Amniotic epithelial cell (primary cell): ENCODE data around the gene KIRREL1.

Source experiments
- DNase-seq: peaks from one replicate; pipeline ENCODE4 v3.0.0-alpha.2; 2010; ENCODE audit warnings: low read depth

KIRREL1 gene

DNA sequence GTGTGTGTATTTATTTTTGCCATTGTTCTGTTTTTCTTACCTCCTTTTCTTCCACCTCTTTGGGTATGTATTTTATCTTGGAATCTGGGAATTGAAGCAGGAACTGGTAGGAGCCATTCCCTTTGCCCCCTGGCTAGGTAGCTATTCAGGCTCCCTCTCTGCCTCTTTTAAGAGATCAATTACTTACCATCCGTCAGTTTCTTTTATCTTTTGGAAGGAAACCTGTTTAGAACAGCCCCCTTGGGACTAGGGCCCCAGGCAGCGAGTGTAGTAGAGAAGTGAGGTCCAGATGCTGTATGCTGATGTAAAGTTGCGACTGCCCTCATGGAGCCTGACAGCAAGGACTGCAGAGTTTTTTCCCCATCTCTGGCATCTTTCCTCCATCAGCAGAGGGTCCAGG lies 41.6 kb downstream of the KIRREL1 start:
- no peak for DNase-seq

DNA sequence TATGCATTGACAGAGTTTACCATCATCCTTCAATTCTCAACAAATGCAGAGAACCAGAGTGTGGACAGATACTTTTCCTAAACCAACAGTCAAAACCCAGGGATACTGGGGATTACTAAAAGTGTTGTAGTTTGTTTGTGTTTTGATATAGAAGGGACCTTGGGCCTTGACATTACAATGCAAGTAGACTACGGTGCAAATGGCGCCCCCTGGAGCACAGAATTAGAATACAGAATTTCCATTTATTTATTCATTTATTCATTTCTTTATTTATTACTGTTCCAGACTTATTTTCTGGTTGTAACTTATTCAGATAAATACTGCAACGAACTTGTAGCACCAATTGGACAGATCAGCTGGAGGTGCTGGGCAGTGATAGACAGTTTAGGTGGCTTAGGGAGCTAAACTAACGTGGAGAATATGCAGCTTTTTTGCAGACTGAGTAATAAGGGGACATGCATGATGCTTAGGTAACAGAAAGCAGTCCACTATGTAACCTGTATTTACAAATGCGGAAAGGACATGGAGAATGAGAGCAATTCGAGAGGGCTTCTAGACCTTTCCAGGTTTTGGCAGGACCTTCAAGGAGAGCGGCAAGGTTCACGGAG lies 42.6 kb downstream of the KIRREL1 start:
- DNase-seq: peak; percentile 54

DNA sequence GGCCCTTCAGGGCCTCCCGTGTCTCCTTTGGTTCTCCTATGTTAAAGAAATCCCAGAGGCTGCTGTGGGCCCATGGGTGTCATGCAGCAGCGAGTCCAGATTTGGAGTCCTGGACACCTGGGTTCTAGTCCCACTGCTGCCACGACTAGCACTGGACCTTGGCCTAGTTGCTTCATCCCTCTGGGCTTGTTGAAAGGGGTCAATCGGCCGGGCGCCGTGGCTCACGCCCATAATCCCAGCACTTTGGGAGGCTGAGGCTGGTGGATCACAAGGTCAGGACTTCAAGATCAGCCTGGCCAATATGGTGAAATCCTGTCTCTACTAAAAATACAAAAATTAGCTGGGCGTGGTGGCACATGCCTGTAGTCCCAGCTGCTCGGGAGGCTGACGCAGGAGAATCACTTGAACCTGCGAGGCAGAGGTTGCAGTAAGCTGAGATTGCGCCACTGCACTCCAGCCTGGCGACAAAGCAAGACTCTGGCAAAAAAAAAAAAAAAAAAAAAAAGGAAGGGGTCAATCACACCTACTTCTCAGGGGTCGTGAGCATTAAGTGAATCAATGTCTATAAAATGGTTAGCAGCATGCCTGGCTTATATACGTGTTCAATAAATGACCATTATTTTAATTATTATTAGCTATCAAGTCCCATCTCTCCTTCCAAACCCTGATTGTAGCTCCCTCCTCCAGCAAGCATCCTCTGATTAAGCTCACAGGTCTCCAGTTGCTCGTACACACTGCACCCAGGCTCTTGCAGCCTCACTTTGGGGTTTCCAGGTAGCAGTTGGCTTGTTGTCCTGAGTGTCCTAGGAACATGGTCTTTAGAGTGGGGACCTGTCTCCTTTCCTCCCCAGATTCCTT lies 43.8 kb downstream of the KIRREL1 start:
- DNase-seq: no peak

DNA sequence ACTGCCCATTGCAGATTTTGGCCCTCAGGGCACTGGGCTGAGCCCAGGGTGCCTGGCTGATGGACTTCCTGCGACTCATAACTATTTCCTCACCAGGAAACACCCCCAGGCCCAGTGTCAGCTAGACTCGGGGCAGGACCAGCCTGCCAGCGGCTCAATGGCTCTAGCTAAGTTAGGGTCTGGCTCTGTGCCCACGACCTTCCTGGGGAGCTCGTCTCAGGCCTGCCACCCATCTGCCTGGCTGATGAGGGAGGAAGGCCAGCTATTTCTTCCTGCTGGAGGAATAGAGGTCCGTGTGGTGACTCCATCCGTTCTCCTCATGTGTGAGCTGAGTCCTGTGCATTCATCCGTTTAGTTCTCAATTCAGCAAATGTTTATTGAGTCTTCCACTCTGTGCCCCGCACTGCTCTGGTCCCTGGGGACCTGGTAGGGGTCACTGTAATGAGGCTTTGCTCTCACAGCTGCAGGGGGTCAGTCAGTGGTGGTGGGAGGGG lies 44.5 kb downstream of the KIRREL1 start:
- no peak for DNase-seq

DNA sequence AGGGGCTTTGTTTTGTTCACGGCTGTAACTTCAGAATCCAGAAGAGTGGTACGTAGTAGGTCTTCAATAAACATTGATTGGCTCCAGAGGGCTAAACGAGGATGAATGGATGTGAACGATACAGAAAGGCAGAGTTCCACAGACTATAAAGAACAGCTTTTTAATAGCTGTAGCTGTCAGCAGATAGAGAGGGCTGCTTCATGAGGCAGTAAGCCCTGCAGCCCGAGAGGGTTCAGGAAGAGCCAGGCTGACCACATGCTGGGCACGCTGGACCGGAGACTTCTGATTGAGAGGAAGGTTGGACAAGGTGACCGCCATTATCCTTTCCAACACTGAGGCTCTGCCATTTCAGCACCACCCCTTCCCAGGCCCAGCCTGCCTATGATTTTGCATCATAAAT lies 45.3 kb downstream of the KIRREL1 start:
- no peak for DNase-seq

DNA sequence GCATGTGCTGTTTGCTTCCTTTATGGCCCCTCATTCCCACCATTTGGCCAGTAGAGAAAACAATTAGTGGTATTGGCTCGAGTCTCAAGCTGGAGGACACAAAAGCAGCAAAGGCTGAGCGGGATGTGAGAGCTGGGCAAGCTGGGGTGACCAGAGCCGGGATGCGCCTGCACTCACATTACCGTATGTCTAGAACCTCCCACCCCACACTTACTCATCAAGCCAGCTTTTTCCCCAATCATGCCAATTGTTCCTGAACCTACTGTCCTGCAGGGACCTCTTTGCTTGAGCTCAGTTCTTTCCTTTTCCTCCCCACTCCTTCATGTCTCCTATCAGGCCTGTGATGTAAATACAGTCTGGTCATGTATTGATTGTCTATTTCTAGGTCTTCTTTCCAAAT lies 45.9 kb downstream of the KIRREL1 start:
- DNase-seq: no peak

DNA sequence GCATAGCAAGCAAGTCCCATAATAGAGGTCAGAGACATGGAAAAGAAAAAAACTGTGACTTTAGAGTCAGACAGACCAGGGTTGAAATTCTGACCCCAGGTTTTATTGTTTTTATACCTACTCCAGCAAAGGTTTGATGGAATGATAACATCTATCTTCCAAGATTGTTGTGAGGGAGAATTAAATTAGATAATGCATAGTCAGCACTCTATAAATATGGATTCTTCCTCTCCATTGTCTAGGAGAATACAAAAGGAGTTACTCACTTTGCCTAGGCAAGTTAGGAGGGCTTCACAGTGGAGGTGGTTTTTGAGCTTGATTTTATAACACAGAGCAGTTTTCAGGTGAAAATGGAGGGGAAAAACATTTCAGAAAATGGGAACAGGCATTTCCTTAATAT lies 46.9 kb downstream of the KIRREL1 start:
- DNase-seq: no peak

DNA sequence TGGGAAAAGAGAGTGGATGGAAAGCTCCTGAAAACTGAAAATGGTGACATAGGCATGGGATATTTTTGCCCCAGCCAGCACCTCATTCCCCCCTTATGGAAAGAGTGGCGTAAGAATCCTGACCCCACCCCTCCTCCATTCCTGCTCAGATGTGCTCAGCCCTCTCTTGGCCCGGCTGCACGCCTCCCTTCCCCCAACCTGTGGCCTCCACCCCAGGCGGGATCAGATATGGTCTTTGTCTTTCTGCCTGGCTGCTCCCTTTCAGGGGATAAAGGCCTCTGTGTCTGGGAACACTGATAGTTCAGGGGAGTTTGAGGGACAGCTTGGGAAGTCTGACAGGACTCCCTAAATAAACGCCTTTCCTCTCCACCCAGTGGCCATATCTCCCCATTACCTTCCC lies 49.8 kb downstream of the KIRREL1 start:
- no peak for DNase-seq

DNA sequence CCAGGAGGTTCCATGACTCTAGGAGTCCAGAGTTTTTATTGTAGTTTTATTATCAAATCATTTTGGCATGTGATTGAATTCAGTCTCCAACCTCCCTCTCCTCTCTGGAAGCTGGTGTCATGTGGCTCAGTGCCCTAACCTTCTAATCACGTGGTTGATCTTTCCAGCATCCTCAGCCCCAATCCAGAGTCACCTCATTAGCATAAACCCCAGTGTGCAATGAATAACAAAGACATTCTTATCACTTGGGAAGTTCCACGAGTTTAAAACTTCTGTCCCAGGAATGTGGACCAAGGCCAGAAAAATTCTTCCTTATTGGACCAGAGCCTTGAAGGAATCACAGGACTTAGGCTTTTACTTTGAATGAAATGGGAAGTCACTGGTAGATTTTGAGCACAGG lies 52.2 kb downstream of the KIRREL1 start:
- DNase-seq: peak; percentile 85

DNA sequence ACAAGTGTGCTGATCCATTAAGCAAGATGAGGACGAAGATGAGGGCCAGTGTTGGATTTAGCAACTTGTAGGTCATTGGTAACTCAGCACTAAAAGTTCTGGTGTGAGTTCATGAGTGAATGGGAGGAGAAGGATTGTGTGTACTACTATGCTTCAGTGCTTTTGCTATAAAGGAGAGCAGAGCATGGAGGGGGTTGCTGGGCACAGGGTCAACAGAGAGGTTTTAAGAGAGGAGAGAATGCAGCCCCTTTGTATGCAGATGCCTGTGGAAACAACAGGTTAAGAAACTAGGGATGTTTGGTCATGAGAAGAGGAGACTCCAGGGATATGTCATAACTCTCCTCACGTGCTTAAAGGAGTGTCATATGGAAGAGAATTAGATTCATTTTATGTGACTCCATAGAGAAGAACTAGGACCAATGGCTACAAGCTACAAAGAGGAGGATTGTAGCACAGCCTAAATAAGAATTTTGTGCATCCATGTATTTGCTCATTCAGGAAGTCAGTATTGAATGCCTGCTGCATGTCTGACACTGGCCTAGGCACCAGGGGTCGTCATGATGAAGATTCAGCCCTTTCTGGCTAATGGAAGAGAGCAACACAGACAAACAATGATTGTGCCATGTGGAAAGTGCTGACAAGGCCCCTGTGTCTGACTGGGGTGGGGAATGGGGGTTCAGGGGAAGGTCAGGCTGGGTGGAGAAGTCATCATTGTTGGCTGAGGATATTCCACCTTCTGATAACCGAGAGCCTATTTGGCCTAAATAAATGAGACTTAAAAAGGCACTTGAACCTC lies 53.5 kb downstream of the KIRREL1 start:
- no peak for DNase-seq

DNA sequence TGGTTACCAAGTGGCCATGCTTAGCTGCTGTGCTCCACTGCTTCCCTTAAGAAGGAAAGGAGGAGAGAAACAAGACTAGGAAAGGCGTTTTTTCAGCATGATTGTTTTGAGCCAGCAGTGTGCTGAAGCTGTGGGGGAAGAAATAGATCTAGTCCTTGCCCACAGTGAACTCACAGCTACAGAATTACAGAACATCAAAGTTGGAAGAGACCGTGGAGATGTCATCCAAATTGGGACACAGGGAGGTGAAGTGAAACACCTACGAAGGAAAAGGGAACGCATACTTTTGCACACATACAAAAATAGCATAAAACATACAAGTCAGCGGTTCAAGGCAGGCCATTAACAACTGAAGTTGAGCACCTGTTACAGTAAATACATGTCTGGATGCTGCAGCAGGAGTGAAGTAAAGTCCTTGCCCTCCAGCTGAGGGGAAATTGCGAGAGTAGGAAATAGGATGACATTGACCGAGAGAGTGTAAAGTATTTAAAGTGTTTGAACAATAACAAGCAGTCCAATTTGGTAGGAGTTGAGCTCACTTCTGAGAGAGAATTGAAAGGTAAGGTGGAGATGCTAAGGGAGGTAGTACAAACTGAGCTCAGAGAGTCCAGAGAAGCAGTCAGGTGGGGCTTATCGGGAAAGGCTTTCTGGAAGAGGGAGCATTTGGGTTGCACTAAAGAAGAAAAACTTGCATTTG lies 55.1 kb downstream of the KIRREL1 start:
- no peak for DNase-seq

DNA sequence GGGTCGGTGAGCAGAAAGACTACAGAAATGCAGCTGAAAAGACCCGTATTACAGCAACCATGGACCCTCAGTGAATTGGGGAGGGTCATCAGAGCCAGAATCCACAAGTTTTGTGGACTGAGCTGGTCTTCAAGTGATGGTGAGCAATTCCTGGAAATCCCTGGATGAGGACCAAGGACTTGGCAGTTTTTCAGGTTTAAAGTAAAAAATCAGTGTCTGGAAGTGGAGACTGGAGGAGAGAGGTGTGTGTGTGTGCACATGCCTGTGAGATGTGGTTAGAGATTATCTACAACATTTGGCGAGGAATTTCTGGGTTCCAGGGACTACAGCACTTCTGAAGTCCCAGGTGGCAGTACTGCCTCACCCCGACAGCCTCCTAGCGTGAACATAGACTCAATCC lies 56.4 kb downstream of the KIRREL1 start:
- DNase-seq: peak; percentile 32

DNA sequence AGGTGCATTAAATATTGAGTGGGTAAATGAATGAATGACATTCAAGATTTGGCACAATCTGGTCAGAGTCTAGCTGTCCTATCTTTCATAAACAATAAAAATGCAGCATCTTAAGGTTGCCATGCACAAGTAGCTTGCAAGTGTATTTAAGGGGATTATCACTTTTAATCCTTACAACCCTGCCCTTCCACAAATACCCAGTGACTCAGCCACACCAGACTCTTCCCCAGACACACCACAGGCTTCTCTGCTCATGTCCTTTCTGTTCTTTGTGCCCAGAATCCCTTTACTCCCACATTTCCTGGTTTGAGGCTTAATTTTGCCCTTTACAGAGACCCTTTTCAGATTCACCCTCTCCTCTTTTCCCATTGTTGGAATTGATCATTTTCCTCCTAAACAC lies 59.8 kb downstream of the KIRREL1 start:
- DNase-seq: peak; percentile 50

DNA sequence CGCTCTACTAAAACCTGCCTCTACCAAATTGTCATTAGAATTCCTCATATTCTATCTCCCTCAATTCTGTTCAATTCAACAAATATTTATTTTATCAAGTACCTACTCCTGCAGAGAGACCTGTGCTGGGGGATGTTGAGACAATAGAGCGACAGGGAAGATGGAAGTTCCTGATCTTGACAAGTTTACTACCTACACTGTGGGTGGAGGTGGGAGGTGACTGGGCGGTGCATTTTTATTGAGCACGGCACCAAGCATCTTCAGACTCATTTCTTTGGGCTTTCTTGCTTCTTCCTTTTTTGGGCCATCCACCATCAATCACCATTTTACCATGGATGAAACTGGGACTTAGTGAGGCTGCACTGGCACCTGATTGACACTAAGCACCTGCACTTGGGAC lies 61.3 kb downstream of the KIRREL1 start:
- no peak for DNase-seq

DNA sequence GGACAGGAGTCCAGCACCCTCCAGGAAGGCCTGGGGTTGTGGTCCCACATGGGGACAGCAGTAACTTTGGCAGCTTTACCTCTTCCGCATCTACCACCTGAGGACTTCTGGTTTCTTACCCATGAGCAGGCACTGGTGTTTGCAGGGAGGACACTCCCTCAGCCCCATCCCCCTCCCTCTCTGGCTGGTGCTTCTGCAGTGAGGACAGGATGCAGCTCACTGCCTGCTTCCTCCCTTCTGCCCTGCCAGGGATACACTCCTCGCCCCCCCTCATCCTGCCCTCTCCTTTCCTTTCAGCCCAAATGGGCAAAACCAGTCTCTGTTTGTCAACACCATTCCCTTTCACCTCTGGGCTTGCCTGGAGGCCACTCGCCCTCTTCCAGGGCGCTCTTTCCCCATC lies 62.4 kb downstream of the KIRREL1 start:
- no peak for DNase-seq

DNA sequence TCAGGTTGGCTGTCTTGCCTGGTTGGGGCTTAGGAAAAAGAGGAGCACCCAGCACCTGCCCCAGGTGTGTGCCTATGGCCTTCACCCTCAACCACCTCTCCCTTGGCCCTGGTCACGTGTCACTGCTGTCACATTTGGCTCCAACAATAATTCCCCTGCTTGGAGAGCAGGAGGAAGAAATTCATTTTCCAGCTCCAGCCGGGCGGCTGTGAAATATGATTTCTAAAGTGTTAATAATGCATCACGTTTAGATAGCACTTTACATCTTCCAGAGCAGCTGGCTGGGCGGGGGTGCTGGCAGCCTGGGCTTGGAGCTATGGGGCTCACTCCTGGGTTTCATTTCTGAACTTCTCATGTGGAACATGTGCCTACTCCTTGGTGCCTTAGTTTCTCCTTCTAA lies 63.1 kb downstream of the KIRREL1 start:
- DNase-seq: no peak

DNA sequence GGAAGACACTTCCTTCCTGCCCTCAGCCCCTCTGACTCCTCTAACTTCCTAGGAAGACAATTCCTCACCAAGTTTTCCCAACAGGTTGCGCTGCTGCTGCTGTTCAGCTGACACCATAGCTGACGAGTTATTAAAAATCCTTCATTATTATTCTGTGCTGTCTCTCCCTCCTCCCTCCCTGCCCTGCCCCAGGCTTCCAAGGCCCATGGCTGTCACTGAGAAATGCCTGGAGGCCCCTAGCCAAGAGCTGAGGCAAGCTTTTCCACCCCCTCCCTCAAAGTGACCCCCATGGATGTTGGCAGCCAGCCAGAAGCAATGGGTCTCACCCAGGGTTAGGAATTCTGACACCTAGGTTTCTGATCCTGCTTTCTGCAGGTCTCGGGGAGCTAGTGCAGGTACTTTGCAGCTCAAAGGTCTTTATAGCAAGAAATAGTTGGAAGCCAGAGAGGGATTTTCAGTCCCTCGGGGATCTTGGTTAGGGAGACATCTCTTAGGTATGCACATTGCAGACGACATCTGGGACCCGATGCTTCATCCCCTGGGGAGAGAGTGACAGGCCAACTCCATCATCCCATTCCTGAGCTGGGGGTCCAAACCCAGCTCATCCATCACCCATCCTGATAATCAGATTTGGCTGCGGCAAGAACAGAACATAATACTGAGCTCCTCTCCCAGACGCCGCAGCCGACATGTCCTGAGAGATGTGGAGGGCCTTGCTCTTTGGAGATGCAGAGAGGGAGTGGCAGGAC lies 65.0 kb downstream of the KIRREL1 start:
- DNase-seq: no peak

DNA sequence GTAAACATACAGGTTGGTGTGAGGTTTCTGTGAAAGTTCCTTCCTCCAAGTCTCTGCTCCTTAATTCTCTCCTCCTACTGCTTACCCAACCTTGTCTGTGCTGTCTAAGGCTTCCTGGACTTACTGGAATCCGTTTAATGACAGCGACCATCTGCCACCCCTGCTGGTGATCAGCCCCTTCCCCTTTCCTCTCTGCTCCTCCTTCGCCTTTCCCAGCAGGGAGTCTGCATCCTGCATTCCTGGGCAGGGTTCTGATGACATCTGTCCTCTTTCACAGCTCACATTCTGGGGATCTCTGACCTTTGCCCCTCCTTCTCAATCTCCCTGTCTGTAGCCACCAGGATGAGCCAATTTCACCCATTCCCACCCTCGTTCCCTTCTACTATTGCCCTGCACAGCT lies 66.5 kb downstream of the KIRREL1 start:
- DNase-seq: no peak

DNA sequence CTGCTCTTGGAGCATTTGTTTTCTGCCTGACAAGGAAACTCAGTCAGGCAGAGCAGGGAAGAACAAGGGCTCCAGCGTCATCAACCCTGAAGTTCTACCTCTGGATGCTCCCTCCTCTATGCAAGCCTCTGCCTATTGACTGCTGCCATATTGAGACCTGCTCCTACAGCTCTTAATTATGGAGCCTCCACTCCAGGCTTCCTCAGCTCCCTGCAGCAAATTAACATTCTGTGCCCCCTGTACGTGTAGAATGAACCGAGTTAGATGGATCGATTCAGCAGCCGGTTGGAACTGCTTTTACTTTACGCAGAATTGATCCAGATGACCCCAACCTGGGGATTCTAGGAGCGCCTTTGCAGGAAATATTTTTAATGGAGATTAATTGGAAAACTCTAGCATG lies 68.7 kb downstream of the KIRREL1 start:
- DNase-seq: no peak

DNA sequence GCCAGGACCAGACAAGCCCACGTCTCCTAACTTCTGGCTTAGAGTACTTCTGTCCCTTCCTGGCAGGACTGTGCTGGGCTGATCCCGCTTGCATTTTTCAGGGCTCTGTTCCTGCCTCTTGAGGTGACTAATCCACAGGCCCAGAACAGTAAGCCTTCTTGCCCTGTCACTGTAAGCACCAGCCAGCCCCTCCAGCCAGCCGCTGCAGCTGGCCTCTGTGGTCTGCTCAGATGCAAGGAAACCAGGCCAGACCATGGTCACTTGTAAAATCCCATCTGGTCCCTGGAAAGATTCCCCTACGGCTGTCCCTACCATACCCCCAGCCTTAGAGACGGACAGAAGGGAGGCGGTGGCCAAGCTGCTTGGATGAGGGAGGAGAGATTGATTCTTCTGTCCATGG lies 74.2 kb downstream of the KIRREL1 start:
- peak; percentile 52 for DNase-seq

DNA sequence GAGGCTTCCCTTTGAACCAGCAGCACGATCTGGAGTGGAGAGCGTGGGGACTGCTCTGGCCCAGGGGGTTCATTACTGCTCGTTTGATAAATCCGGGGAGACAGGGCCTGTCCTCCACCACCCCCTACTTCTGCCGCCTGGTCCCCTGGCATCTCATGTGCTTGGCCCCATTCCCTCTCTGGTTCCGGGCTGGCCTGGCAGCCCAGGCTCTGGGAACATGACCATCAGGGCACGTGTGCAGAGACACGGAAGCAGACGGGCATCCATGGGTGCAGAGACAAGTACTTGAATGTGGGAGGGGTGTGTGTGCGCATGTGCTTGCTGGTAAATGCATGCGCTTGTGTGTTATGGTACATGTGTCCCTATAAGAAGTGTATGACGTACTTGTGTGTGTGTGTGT lies 75.5 kb downstream of the KIRREL1 start:
- no peak for DNase-seq

DNA sequence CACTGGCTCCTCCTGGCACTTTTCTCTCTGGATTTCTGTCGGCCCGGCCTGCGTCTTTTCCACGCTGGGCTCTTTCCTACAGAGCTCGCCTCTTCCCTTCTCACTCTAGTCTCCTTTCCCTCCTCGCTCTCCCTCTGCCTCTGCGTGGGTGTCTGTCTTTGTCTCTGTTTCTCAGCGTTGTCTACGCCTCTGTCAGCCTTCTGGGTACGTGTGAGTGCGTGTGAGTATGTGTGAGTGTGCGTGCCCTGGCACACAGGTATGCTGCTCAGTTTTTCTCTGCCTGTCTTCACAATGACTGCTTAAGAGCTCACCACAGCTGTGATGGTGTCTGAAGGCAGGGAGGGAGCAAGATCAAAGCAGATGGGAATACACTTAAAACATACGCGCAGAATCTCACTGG lies 77.7 kb downstream of the KIRREL1 start:
- DNase-seq: peak; percentile 37
